ENCODE results near the gene MYLK3.

The MYLK3 gene

GRCh38 chr16:46757339-46758050, 9.4 kb upstream of the MYLK3 start:
- no peak for DNase-seq

- DNase-seq: no peak
These were observed 8.6 kb upstream of the MYLK3 start for GRCh38 chr16:46756772-46757171.

GRCh38 chr16:46753015-46753414, 4.9 kb upstream of the MYLK3 start:
- no peak for DNase-seq

- DNase-seq: no peak
These were observed 3.2 kb upstream of the MYLK3 start for GRCh38 chr16:46751381-46751780.

- DNase-seq: no peak
These were observed 896 bp upstream of the MYLK3 start for GRCh38 chr16:46748775-46749705.

- DNase-seq: no peak
These were observed 1.0 kb downstream of the MYLK3 start for GRCh38 chr16:46746821-46747776.

GRCh38 chr16:46745617-46746016, 2.5 kb downstream of the MYLK3 start:
- DNase-seq: no peak

GRCh38 chr16:46743232-46743719, 4.9 kb downstream of the MYLK3 start:
- DNase-seq: no peak

GRCh38 chr16:46739934-46740333, 8.2 kb downstream of the MYLK3 start:
- DNase-seq: no peak

- no peak for DNase-seq
These were observed 10.4 kb downstream of the MYLK3 start for GRCh38 chr16:46737621-46738214.

GRCh38 chr16:46736695-46737094, 11.4 kb downstream of the MYLK3 start:
- no peak for DNase-seq

- no peak for DNase-seq
These were observed 14.8 kb downstream of the MYLK3 start for GRCh38 chr16:46733319-46733830.

- DNase-seq: no peak
These were observed 15.6 kb downstream of the MYLK3 start for GRCh38 chr16:46732561-46732960.

GRCh38 chr16:46731691-46732555, 16.2 kb downstream of the MYLK3 start:
- no peak for DNase-seq

GRCh38 chr16:46730801-46731690, 17.1 kb downstream of the MYLK3 start:
- DNase-seq: no peak

GRCh38 chr16:46730126-46730525, 18.0 kb downstream of the MYLK3 start:
- no peak for DNase-seq

GRCh38 chr16:46729326-46729995, 18.7 kb downstream of the MYLK3 start:
- DNase-seq: no peak

GRCh38 chr16:46728806-46729205, 19.3 kb downstream of the MYLK3 start:
- DNase-seq: no peak

GRCh38 chr16:46727630-46728029, 20.5 kb downstream of the MYLK3 start:
- no peak for DNase-seq

Data from NCI-H2227 treated with DMSO at 0.1 percent for 48 hours (cell line).